Calu3 (cell line): ENCODE results near the gene APOE. TPM values are rescaled to one million over a fixed set of nuclear protein-coding genes. Genes with fewer than 3 reads are reported as not detected.

ENCODE experiments used
- BruUV-seq: library from RNA; stranded (reverse); fragments of 400-500 nt; replicated peaks from 2 replicates; lab custom pipeline; 2021; lab: Mats Ljungman, UMichigan
- CTCF ChIA-PET: fragments of 300-600 bp; sonication (Branson Sonifier 250); formaldehyde crosslinking; loops from one replicate; lab custom pipeline; 2022; ENCODE audit warnings: antibody characterized with exemption; lab: Charles Lee
- DNase-seq: peaks from one replicate; pipeline ENCODE4 v3.0.0; 2022
- H3K27ac Mint-ChIP-seq: one replicate; pipeline ENCODE4 v1.8.0; 2022; ENCODE audit warnings: mixed read lengths; ENCODE audit not compliant: unreplicated experiment
- H3K27me3 Mint-ChIP-seq: one replicate; pipeline ENCODE4 v1.8.0; 2022; ENCODE audit warnings: mixed read lengths; ENCODE audit not compliant: unreplicated experiment
- H3K36me3 Mint-ChIP-seq: one replicate; pipeline ENCODE4 v1.8.0; 2022; ENCODE audit warnings: mild to moderate bottlenecking, moderate library complexity, mixed read lengths; ENCODE audit not compliant: insufficient read depth, unreplicated experiment
- H3K4me1 Mint-ChIP-seq: one replicate; pipeline ENCODE4 v1.8.0; 2022; ENCODE audit warnings: mild to moderate bottlenecking, low read depth, mixed read lengths; ENCODE audit not compliant: unreplicated experiment
- H3K4me3 Mint-ChIP-seq: one replicate; pipeline ENCODE4 v1.8.0; 2022; ENCODE audit warnings: mild to moderate bottlenecking, low read depth, moderate library complexity, mixed read lengths; ENCODE audit not compliant: unreplicated experiment
- H3K9me3 Mint-ChIP-seq: one replicate; pipeline ENCODE4 v1.8.0; 2022; ENCODE audit warnings: low read depth, mixed read lengths; ENCODE audit not compliant: unreplicated experiment
- CTCF ChIP-seq: fragments of 200-600 bp; IDR thresholded peaks from one replicate; pipeline ENCODE4 v1.8.0; 2022; ENCODE audit warnings: antibody characterized with exemption; ENCODE audit not compliant: unreplicated experiment
- intact Hi-C: fragments of 100-400 bp; cut with micrococcal nuclease; formaldehyde crosslinking; loops from one replicate; pipeline ENCODE4 v1.10.0; 2022; ENCODE audit not compliant: unreplicated experiment
- total RNA-seq: library from RNA; stranded (reverse); gene quantifications from 2 replicates; pipeline ENCODE4 v1.2.3, GENCODE V29; 2022

The APOE gene
- total RNA-seq, 1 experiment from 2014 or later, result 1.1 TPM

- TF ChIP-seq CTCF, result no peak
- intact Hi-C loops, result no loop called here
- no peak overlapping the region for H3K27ac Mint-ChIP-seq
- H3K27me3 Mint-ChIP-seq, result peaks cover 23% of the 10 kb centered on the region
- peaks cover 8% of the 10 kb centered on the region for H3K4me1 Mint-ChIP-seq
- H3K9me3 Mint-ChIP-seq, result no peaks in the 10 kb centered on the region
- CTCF ChIA-PET, result no interaction called here
- DNase-seq, result no peak
- BruUV-seq, result no TSS peak
- H3K4me3 Mint-ChIP-seq, result no peak overlapping the region
- H3K36me3 Mint-ChIP-seq, result peaks cover 3% of the 10 kb centered on the region
Measured at GRCh38 chr19:44943801-44944249, 38.2 kb downstream of the APOE start.

- H3K4me3 Mint-ChIP-seq, result no peak overlapping the region
- CTCF ChIA-PET, result no interaction called here
- H3K36me3 Mint-ChIP-seq, result peaks cover 3% of the 10 kb centered on the region
- TF ChIP-seq CTCF, result no peak
- peaks cover 8% of the 10 kb centered on the region for H3K4me1 Mint-ChIP-seq
- no peak overlapping the region for H3K27ac Mint-ChIP-seq
- no TSS peak for BruUV-seq
- no peaks in the 10 kb centered on the region for H3K9me3 Mint-ChIP-seq
- intact Hi-C loops, result no loop called here
- no peak for DNase-seq
- H3K27me3 Mint-ChIP-seq, result peaks cover 23% of the 10 kb centered on the region
Measured at GRCh38 chr19:44947041-44947581, 41.5 kb downstream of the APOE start.

- H3K4me3 Mint-ChIP-seq, result no peak overlapping the region
- peaks cover 3% of the 10 kb centered on the region for H3K36me3 Mint-ChIP-seq
- H3K27ac Mint-ChIP-seq, result no peak overlapping the region
- intact Hi-C loops, result no loop called here
- CTCF ChIA-PET, result no interaction called here
- H3K9me3 Mint-ChIP-seq, result no peaks in the 10 kb centered on the region
- no peak for DNase-seq
- BruUV-seq, result no TSS peak
- no peak for TF ChIP-seq CTCF
- H3K27me3 Mint-ChIP-seq, result peaks cover 23% of the 10 kb centered on the region
- H3K4me1 Mint-ChIP-seq, result peaks cover 8% of the 10 kb centered on the region
Measured at GRCh38 chr19:44948237-44948636, 42.6 kb downstream of the APOE start.

- TF ChIP-seq CTCF, result no peak
- Mint-ChIP-seq H3K4me3 (no peak overlapping the region), H3K36me3 (peaks cover 7% of the 10 kb centered on the region), H3K27me3 (peaks cover 16% of the 10 kb centered on the region), H3K9me3 (no peaks in the 10 kb centered on the region), H3K27ac (no peak overlapping the region), H3K4me1 (peaks cover 4% of the 10 kb centered on the region)
- intact Hi-C loops, result no loop called here
- no peak for DNase-seq
- no TSS peak for BruUV-seq
- CTCF ChIA-PET, result no interaction called here
Measured at GRCh38 chr19:44948763-44949374, 43.3 kb downstream of the APOE start.
